Effector CD8-positive, alpha-beta T cell (primary cell): ENCODE results near the gene LRRC61.

Source experiments
- DNase-seq: peaks from one replicate; lab custom pipeline; 2025; lab: John Stamatoyannopoulos, UW

LRRC61 gene

DNA sequence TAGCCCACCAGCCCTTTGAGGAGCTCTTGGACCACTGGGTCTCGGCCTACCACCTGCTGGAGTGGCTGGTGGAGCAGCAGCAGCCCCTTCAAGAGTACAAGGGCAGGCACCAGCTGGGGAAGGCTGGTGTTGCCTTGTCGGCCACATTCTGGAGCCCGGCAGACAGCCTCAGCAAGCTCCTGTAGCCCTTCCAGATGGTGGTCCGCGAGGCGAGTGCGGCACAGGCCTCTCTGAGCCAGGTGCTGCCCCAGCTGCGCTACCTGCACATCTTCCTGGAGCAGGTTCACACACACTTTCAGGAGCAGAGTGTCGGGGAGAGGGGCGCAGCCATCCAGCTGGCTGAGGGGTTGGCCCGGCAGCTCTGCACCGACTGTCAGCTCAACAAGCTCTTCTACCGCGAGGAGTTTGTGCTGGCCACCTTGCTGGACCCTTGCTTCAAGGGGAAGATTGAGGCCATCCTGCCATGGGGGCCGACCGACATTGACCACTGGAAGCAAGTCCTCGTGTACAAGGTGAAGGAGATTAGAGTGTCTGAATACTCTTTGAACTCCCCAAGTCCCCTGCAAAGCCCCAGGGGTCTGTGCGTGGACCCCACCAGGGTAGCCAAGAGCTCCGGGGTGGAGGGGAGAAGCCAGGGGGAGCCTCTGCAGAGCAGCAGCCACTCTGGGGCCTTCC, 7.2 kb downstream of the LRRC61 start:
- DNase-seq: no peak

DNA sequence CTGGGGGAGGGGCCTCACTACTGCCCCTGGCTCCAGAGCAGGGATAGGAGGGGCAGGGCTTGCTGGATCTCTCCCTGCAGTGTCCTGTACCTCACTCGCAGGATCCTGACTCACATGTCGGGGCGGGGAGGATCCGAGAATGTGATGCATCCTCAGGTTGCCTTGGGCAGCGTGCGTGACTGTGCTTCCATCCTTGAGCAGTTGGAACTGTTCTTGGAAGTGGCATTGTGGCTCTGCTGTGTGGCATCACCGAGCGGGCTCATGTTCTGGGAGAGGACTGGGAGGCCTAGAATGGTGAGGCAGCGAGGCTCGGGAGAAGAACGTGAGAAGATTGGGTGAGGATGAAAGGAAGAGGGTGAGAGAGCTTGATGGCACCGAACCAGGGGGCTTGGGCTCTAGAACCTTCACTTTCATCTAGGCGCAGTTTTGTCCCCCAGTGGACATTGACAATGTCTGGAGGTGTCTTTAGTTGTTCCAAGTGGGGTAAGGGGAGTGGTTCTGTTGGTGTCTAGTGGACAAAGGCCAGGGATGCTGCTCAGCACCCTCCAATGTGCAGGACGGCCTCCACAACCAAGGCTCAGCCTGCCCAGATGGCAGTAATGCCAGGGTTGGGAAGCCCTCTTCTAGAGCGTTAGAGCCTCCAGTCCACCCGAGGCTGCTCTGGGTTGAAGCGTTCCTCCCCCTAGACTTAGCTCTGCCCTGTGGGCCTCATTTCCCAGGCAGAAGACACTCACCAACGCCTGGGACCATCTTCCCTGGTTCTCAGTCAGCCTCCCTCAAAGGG, 9.9 kb downstream of the LRRC61 start:
- no peak for DNase-seq

DNA sequence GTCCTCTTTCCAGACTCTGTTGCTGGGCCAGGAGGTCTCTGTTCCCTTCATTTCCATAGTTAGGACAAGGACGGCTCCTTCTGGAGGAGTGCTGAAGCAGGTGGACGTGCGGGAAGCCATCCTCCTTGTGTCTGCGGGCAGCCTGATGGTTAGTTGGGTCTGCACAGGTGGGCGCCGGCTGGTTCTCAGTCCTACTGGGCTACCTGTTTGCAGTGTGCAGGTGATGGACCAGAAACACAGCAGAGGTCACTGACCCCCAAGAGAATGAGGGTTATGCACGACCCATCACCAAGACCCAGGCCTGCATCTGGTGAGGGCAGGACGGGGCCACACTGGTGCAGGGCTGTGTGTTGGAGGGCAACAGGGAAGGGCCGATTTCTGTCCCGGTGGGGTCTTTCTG, 10.5 kb downstream of the LRRC61 start:
- DNase-seq: no peak

DNA sequence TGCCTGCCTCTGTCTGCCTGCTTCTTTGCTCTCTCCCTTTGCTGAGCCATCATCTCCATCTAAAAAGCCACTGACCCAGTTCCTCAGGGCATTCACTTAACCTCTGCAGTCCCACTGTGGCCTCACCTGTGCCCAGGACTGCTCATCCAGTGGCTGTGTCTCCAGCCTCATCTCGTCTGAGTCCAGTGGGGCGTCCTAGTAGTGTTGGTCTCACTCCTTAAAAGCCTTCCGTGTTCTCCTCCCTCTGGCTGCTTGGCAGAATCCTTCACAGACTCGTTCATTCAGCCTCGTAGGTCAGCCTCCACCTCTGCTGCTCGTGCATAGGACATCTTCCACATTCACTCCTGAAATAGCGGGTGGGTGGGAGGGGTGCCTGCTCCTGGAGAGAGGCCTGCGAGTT, 11.0 kb downstream of the LRRC61 start:
- no peak for DNase-seq

DNA sequence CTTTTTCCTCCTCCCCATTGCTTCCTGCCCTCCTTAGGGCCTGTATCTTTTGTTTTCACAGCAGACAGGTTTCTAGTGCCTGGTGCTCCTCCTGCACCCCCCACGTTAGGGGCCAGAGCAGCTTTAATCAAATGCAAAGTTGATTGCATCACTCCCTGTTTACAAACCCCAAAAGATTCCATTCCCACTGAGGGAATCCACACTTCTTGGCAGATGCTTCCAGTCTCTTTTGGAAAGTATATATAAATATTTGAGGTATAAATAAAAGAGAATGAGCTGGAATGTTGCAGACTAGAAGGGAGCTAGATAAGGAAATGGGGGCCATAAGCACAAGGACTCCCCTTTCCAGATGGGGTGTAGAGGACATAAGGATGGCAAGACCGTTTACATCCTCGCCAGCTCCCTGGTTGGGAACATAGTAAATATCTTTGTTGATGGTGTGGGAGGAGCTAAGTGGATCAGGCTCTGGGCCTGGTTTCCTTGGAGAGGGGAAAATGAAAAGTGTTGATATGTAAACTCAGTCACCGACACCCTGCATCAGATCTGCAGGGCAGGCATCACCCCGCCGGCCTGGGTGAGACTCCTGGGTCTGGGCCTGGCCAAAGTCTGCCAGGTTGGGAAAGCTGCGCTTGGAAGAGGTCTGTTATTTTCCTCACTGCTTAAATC, 12.1 kb downstream of the LRRC61 start:
- no peak for DNase-seq

DNA sequence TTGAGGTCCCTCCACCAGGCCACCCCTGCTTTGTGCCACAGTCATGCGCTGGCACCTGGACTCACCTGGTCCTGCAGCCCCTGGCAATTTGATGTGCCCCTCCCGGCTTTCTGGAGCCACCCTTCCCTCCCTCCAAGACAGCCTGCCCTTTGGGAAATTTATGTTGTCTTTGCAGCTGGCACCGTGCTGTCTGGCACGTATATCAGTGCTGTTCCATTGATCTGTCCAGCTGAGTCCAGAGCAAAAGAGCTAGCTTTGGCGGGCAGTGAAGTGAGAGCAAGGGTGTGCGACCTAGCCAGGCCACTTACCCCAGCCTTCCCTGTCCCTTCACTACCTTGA, 12.6 kb downstream of the LRRC61 start:
- DNase-seq: no peak

DNA sequence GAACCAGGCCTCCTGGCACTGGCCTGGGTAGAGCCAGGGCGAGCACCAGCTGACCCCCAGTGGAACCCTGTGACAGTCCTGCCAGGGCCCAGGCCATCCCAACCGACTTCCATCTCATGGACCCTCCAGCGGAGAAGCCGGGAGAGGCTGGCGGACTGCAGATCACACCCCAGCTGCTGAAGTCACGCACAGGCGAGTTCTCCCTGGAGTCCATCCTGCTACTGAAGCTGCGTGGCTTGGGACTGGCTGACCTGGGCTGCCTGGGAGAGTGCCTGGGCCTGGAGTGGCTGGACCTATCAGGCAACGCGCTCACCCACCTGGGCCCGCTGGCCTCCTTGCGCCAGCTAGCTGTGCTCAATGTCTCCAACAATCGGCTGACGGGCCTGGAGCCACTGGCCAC, 13.6 kb downstream of the LRRC61 start:
- DNase-seq: no peak

DNA sequence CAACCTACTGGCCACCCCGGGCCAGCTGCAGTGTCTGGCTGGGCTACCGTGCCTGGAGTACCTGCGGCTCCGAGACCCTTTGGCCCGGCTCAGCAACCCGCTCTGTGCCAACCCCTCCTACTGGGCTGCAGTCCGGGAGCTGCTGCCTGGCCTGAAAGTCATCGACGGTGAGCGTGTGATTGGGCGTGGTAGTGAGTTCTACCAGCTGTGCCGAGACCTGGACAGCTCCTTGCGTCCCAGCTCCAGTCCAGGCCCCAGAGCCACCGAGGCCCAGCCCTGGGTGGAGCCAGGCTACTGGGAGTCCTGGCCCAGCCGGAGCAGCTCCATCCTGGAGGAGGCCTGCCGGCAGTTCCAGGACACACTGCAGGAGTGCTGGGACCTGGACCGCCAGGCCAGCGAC, 14.0 kb downstream of the LRRC61 start:
- DNase-seq: no peak

DNA sequence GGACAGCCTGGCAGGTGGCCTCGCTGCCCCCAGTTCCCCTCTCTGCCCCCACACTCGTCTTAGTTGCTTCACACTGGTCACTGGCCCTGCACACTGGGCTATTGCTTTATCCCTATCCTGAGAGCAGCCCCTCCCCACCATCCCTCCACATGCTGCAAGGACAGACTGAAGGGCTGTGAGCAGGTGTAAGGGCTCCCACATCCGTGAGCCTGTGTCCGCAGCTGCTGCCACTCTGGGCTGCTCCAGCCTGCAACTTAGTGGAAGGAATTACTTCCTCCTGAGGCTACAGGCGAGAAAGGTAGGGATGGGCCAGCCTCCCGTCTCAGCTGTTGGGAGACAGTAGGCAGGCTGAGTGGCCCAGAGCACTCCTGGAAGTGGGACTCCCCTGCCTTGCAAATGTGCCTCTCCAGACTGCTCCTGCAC, 14.5 kb downstream of the LRRC61 start:
- no peak for DNase-seq

DNA sequence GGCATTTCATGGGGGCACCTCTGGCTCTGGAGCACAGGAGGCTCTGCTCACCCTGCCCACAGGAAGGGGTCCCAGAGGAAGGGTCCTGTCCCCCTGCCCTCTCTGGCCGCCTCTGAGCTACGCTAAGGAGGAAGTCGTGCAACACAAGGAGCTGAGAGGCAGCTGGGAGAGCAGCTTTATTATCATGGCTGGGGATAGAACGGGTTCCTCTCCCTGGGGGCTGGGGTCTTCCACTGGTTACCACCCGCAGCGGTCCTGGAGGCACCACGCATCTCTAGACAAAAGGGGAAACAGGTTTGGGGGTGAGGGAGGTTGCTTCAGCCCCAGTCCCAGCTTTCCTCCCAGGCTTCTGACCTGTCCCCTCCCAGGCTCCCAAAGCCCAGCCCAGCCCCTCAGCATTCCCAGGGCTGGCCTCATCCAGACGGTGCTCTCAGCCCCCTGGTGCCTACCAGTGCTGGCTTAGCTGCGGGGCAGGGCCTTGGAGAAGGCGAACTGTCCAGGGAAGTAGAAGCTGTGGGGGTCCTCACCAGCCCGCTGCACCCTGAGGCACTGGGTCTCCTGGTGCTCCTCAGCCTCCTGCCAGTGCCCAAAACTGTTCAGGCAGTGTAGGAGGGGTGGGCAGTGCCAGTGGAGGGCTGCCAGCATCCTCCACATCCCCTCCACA, 15.1 kb downstream of the LRRC61 start:
- DNase-seq: no peak

DNA sequence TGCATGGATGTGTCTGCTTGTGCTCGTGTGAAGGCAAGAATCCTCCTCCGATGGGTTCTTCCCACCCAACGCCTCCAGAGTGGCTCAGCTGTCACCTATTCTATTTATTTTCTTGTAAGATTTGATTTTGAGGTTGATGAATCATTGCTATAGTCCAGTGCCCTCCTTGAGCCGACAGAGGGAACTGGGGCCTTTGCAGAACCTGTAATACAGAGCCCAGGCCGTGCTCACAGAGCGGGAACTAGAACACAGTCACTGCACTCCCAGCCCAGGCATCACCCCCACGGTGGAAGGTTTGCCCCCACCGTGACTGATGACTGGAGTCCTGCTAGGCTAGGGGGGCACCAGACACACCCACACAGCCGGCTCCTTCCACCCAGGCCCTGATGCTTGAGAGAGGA, 16.3 kb downstream of the LRRC61 start:
- no peak for DNase-seq

DNA sequence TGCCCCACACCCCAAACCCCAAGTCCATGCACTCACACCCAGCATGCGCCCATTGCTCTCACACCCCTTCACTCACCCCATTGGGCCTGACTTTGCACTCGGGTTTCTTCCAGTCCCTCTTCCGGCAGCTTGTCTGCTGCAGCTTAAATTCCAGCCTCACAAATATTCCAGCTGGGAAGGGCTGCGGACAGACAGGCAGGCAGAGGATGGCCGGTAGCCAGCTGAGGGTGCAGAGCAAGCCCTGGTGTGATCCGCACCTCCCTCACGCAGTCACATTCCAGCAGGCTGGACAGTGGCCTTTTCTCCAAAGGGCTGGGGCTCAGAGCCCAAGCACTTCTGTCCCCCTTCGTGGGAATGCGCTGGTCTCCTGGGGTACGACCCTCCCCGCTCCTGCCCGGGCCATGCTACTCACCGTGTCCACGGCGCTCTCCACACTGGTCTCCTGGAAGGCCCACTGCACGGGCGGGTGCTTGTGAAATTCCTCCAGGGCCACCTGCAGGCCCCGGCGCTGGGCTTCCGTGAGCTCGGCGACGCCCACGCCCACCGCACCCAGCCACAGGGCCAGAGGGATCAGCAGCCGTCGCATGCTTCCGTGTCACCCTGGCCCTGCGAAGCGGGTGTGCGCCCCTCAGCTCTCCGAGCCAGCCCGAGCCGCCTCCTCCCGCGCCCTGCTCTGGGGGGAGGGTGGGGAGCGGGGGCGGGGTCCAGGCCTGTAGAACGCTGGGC, 17.0 kb downstream of the LRRC61 start:
- no peak for DNase-seq

DNA sequence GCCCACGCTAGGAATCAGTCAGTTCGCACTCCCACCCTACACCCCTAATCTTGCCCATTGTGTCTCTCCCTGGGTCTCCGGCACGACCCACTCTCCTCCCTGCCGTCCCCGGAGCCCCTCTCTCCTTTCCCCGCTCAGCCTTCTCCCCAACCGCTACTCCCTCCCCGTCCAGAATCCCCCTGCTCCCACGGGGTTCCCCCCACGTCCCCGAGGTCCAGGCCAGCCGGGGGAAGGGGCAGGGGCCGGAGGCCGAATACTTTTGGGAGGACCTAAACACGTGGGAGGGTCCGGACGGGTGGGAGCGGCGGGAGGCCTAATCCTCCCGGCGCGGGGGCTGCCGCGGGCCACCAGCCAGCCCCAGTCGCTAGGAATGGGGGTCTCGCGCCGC, 17.7 kb downstream of the LRRC61 start:
- DNase-seq: no peak

DNA sequence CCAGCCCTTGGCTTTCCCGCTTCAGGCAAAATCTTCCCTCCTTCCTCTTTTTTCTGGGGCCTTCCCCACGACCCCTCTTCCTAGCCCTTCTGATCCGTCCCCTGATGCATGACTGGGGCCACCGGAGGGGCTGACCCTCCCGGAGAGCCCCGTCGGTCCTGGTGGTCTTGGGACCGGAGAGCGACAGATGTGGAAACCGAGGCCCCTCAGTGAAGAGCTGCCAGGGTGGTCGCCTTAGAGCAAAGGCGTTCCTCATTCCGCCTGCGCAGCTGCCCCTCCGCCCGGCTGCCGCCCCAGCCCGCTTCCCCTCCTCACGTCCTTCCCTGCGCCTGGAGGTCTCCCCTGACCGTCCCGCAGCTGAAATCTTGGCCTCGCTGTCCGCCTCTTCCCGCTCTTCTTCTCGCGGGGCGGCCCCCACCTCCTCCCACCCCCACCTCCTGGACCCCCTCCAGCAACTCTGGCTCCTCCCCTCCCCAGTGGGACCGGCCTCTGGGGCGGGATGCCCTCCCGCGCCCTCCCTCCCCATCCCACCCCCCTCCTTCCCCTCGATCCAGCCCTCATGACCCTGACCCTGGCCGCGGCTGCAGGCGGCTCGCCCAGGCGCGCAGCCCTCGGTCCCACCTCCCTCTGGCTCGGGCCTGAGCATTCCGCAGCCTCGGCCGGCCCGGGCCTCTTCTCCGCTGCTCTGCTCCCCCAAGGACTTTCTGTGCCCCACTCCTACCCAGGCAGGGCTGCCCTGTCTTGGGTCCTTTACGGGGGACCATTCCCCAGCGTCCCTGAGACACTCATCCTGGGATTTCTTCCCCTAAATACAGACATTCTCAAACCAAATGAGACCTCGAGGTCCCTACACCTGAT, 18.3 kb downstream of the LRRC61 start, which contains the start of gene RARRES2:
RARRES2 (minus strand) TSS at position 367 of the 858 bp plus-strand sequence. CDS start 1,020 bp downstream, outside the sequence.
- no peak for DNase-seq

DNA sequence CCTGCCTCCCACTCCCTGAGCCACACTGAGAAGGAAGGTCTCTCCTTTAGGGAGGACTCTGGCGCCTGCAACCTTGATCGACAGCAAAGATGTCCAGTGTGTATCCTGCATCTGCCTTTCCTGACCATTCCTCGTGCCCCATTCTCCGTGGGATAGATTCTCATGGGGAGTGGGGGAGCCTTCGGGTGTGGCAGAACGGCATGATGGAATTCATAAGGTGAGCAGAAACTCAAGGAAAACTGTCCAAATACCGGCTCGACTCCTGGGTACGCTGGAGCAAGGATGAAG, 18.9 kb downstream of the LRRC61 start:
- DNase-seq: no peak

DNA sequence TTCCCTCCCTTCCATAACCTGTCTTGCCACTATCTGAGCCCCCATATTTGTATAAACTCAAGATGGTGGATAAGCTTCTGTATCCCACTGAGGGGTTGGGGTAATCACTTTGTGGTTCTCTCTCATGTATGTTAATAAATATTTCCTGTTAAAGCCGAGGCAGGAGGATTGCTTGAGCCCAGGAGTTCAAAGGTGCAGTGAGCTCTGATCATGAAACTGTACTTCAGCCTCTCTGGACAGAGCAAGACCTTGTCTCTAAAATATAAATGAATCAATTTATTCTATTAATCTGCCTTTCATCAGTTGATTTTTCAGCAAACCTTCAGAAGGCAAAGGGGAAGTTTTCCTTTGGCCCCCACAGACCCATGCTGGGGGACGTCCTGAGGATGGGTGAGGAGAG, 20.1 kb downstream of the LRRC61 start:
- DNase-seq: no peak

DNA sequence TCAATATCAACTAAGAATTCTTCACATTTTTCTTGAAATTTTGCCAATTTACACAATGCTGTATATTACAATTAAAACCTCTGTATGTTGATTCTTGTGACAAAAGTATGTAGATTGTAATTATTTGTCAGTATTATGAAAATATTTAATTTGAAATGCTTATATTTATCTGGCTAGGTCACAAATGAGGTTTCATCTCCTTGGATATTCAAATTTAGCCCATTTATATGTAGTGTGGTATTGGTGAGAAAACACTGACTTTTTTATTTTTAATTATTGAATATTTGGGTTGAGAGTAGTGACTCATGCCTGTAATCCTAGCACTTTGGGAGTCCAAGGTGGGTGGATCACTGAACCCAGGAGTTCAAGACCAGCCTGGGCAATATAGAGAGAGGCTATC, 21.1 kb downstream of the LRRC61 start:
- DNase-seq: no peak

DNA sequence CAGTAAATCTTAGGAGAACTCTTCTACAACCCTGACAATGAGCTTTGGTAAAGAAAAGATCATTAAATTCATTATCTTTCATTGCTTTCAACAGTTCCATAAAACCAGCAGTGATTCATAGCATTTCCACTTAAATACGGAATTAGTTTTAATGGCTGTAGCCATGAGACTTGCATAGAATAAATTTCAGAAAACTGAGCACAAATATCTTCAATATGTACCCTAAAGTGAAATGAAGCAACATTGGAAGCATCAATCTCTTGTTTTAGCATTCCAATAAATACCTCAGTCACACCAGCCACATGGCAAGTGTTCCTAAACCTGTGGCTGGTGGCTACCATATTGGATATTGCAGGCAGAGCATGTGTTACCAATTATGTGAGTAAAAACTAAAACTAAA, 21.9 kb downstream of the LRRC61 start:
- no peak for DNase-seq

DNA sequence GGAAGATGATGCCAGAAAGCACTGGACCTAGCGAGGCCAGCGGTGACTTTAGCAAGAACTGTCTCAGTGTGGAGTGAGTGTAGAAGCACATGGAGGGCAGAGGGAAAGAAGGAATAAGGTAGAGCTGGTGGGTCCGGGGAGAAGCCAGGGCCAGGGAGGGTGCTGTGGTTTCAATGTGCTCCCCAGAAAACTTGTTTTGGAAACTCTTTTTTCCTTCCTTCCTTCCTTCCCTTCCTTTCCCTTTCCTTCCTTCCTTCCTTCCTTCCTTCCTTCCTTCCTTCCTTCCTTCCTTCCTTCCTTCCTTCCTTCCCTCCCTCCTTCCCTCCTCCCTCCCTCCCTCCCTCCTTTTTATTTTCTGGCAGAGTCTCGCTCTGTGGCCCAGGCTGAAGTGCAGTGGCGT, 23.8 kb downstream of the LRRC61 start:
- DNase-seq: no peak

DNA sequence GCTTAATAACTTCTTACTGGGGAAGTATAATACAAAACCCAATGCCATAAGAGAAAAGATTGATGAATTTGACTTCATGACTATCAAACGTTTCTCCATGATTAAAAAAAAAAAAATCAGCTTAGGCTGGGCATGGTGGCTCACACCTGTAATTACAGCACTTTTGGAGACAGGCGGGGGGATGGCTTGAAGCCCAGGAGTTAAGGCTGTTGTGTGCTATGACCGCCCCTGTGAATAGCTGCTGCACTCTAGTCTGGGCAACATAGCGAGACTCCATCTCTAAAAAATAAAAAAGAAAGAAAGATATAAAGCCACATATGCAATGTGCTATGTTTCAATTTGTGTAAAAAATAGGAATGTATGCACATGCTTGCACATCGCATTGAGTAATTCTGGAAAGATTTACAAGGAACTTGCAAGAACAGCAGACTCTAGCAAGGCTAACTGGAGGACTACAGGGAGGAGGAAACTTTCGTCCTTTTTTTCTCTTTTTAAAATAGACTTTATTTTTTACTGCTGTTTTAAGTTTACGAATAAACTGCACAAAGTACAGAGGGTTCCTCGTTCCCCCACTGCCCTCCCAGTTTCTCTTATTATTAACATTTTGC, 28.5 kb downstream of the LRRC61 start:
- DNase-seq: no peak

DNA sequence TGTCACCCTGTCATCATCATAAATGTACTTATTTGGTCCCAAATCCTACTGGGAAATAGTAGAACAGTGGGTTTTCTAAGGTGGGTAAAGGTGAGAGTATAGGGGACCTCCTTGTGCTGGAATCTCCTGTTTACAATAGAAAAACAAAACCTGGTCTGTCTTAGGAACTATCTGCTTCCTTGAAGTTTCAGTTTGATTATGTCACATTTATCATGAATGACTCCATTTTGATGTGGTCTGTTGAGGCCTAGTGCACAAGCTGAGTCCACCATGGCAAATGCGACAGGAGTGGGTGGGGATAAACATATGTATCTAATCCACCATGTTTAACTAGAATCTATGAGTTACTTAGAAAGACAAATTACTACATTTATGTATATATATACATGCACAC, 32.5 kb downstream of the LRRC61 start:
- no peak for DNase-seq
